NOMO-1 treated with DMSO at 0.1 percent for 48 hours (cell line): ENCODE results near the gene RAP2B.

Experiments
- DNase-seq: peaks from one replicate; lab custom pipeline; 2025; ENCODE audit not compliant: unreplicated experiment; lab: John Stamatoyannopoulos, UW

Gene RAP2B

GRCh38 chr3:153159771-153160397 is 2.1 kb upstream of the RAP2B start:
- no peak for DNase-seq

GRCh38 chr3:153160451-153161137 is 1.4 kb upstream of the RAP2B start:
- DNase-seq, result peak; percentile 98

GRCh38 chr3:153161138-153161713 is 800 bp upstream of the RAP2B start:
- DNase-seq, result peak; percentile 100

- DNase-seq, result peak; percentile 52
Observed at GRCh38 chr3:153162513-153163392, 727 bp downstream of the RAP2B start.

GRCh38 chr3:153163393-153163724 is 1.3 kb downstream of the RAP2B start:
- DNase-seq, result peak; percentile 52

GRCh38 chr3:153163756-153164550 is 1.9 kb downstream of the RAP2B start:
- no peak for DNase-seq

- DNase-seq, result peak; percentile 70
Observed at GRCh38 chr3:153165261-153165681, 3.2 kb downstream of the RAP2B start.

GRCh38 chr3:153166206-153166605 is 4.2 kb downstream of the RAP2B start:
- DNase-seq, result peak; percentile 60

GRCh38 chr3:153166796-153167195 is 4.8 kb downstream of the RAP2B start:
- DNase-seq, result no peak

- DNase-seq, result no peak
Observed at GRCh38 chr3:153169793-153170383, 7.9 kb downstream of the RAP2B start.

GRCh38 chr3:153171256-153171655 is 9.2 kb downstream of the RAP2B start:
- DNase-seq, result no peak

- DNase-seq, result no peak
Observed at GRCh38 chr3:153171918-153172317, 9.9 kb downstream of the RAP2B start.

- no peak for DNase-seq
Observed at GRCh38 chr3:153172796-153173757, 11.1 kb downstream of the RAP2B start.

- no peak for DNase-seq
Observed at GRCh38 chr3:153173758-153174516, 11.9 kb downstream of the RAP2B start.

GRCh38 chr3:153176197-153176596 is 14.2 kb downstream of the RAP2B start:
- DNase-seq, result no peak

- DNase-seq, result peak; percentile 89
Observed at GRCh38 chr3:153180860-153181372, 18.9 kb downstream of the RAP2B start.

- peak; percentile 18 for DNase-seq
Observed at GRCh38 chr3:153182501-153183293, 20.7 kb downstream of the RAP2B start.
